H9 (cell line): ENCODE measurements around the gene ZBTB45. TPM values are rescaled to one million over a fixed set of nuclear protein-coding genes. Genes with fewer than 3 reads are reported as not detected.

Experiments
- DNase-seq: peaks from one replicate; pipeline ENCODE4 v3.0.0-alpha.2; 2017
- H2AFZ ChIP-seq: one replicate; pipeline ENCODE4 v1.6.1; 2013; ENCODE audit warnings: mild to moderate bottlenecking, low read length, control low read depth, moderate library complexity
- H2AK5ac ChIP-seq: 2 replicates; pipeline ENCODE4 v1.6.1; 2013; ENCODE audit warnings: low read length, control low read depth, mixed read lengths; ENCODE audit not compliant: insufficient read length
- H2BK120ac ChIP-seq: one replicate; pipeline ENCODE4 v1.6.1; 2013; ENCODE audit warnings: low read depth, mild to moderate bottlenecking, low read length, control low read depth, inconsistent platforms; ENCODE audit not compliant: poor library complexity, severe bottlenecking
- H2BK12ac ChIP-seq: 2 replicates; pipeline ENCODE4 v1.6.1; 2013; ENCODE audit warnings: low read length, control low read depth, mixed read lengths, low read depth; ENCODE audit not compliant: insufficient read length
- H2BK15ac ChIP-seq: 2 replicates; pipeline ENCODE4 v1.6.1; 2013; ENCODE audit warnings: low read depth, low read length, control low read depth
- H2BK20ac ChIP-seq: one replicate; pipeline ENCODE4 v1.6.1; 2013; ENCODE audit warnings: low read depth, mild to moderate bottlenecking, low read length, control low read depth, inconsistent platforms; ENCODE audit not compliant: poor library complexity, severe bottlenecking
- H2BK5ac ChIP-seq: 2 replicates; pipeline ENCODE4 v1.6.1; 2013; ENCODE audit warnings: low read length, control low read depth, mixed read lengths; ENCODE audit not compliant: insufficient read length
- H3K14ac ChIP-seq: 2 replicates; pipeline ENCODE4 v1.6.1; 2013; ENCODE audit warnings: low read length, control low read depth; ENCODE audit not compliant: insufficient read depth
- H3K18ac ChIP-seq: 2 replicates; pipeline ENCODE4 v1.6.1; 2013; ENCODE audit warnings: low read depth, mild to moderate bottlenecking, mixed read lengths, low read length, control low read depth; ENCODE audit not compliant: insufficient read length
- H3K23ac ChIP-seq: 2 replicates; pipeline ENCODE4 v1.6.1; 2013; ENCODE audit warnings: low read length, control low read depth, mixed read lengths, low read depth; ENCODE audit not compliant: insufficient read length
- H3K23me2 ChIP-seq: 2 replicates; pipeline ENCODE4 v1.6.1; 2013; ENCODE audit warnings: low read depth, mild to moderate bottlenecking, mixed read lengths, low read length, control low read depth; ENCODE audit not compliant: insufficient read length, poor library complexity, severe bottlenecking
- H3K27ac ChIP-seq: 2 replicates; pipeline ENCODE4 v1.5.1; 2013; ENCODE audit warnings: low read length, control low read depth, mixed read lengths, low read depth; ENCODE audit not compliant: insufficient read length
- H3K27me3 ChIP-seq: 2 replicates; pipeline ENCODE4 v1.6.1; 2013; ENCODE audit warnings: low read length, control low read depth, inconsistent platforms; ENCODE audit not compliant: insufficient read depth
- H3K4ac ChIP-seq: 2 replicates; pipeline ENCODE4 v1.6.1; 2013; ENCODE audit warnings: low read depth, mild to moderate bottlenecking, control low read depth, inconsistent platforms, low read length, moderate library complexity
- H3K4me1 ChIP-seq: 2 replicates; pipeline ENCODE4 v1.6.1; 2013; ENCODE audit warnings: low read length, control low read depth, inconsistent platforms; ENCODE audit not compliant: insufficient read depth
- H3K4me2 ChIP-seq: 2 replicates; pipeline ENCODE4 v1.6.1; 2013; ENCODE audit warnings: low read length, control low read depth, mixed read lengths; ENCODE audit not compliant: insufficient read length, insufficient read depth
- H3K56ac ChIP-seq: 2 replicates; pipeline ENCODE4 v1.6.1; 2013; ENCODE audit warnings: low read depth, mild to moderate bottlenecking, mixed read lengths, low read length, control low read depth; ENCODE audit not compliant: insufficient read length
- H3K79me1 ChIP-seq: 2 replicates; pipeline ENCODE4 v1.6.1; 2013; ENCODE audit warnings: low read depth, mild to moderate bottlenecking, moderate library complexity, low read length, control low read depth, inconsistent platforms; ENCODE audit not compliant: insufficient read depth, poor library complexity, severe bottlenecking
- H3K79me2 ChIP-seq: 2 replicates; pipeline ENCODE4 v1.6.1; 2013; ENCODE audit warnings: low read length, control low read depth, inconsistent platforms; ENCODE audit not compliant: insufficient read depth
- H3K9ac ChIP-seq: 2 replicates; pipeline ENCODE4 v1.6.1; 2013; ENCODE audit warnings: low read length, control low read depth, mixed read lengths; ENCODE audit not compliant: insufficient read length; ENCODE audit errors: extremely low read depth
- H3K9me3 ChIP-seq: one replicate; pipeline ENCODE4 v1.6.1; 2013; ENCODE audit warnings: low read depth, low read length, inconsistent platforms; ENCODE audit not compliant: control insufficient read depth
- H3T11ph ChIP-seq: one replicate; pipeline ENCODE4 v1.6.1; 2013; ENCODE audit warnings: mild to moderate bottlenecking, low read length, control low read depth, inconsistent platforms
- H4K20me1 ChIP-seq: one replicate; pipeline ENCODE4 v1.6.1; 2013; ENCODE audit not compliant: control insufficient read depth, insufficient read length, insufficient read depth
- H4K5ac ChIP-seq: 2 replicates; pipeline ENCODE4 v1.6.1; 2013; ENCODE audit warnings: low read depth, mild to moderate bottlenecking, mixed read lengths, low read length, control low read depth; ENCODE audit not compliant: insufficient read length
- H4K8ac ChIP-seq: replicated peaks from 2 replicates; pipeline ENCODE4 v1.6.1; 2013; ENCODE audit warnings: low read length, control low read depth, mixed read lengths, low read depth; ENCODE audit not compliant: insufficient read length
- H4K91ac ChIP-seq: 2 replicates; pipeline ENCODE4 v1.6.1; 2013; ENCODE audit warnings: low read depth, mild to moderate bottlenecking, moderate library complexity, mixed read lengths, low read length, control low read depth; ENCODE audit not compliant: insufficient read length
- H3K27ac Mint-ChIP-seq, 3 experiments: 2 replicates in 2 of 3; 3 replicates in 1 of 3; pipeline ENCODE4 v1.8.0; 2020 to 2021; ENCODE audit warnings: mixed read lengths in 3 of 3, mild to moderate bottlenecking in 1 of 3, moderate library complexity in 1 of 3
- H3K27me3 Mint-ChIP-seq: 2 replicates; pipeline ENCODE4 v1.8.0; 2021; ENCODE audit warnings: low read depth, mild to moderate bottlenecking, moderate library complexity, mixed read lengths
- H3K36me3 Mint-ChIP-seq, 3 experiments: 2 replicates in 2 of 3; 3 replicates in 1 of 3; pipeline ENCODE4 v1.8.0; 2020 to 2021; ENCODE audit warnings: low read depth in 3 of 3, mixed read lengths in 3 of 3; ENCODE audit not compliant: insufficient read depth in 1 of 3
- H3K4me1 Mint-ChIP-seq, 2 experiments: 2 replicates each; pipeline ENCODE4 v1.8.0; 2020; ENCODE audit warnings: mixed read lengths in 2 of 2
- H3K4me3 Mint-ChIP-seq, 2 experiments: 2 replicates in 1 of 2; 3 replicates in 1 of 2; pipeline ENCODE4 v1.8.0; 2020 to 2021; ENCODE audit warnings: mild to moderate bottlenecking in 2 of 2, mixed read lengths in 2 of 2, moderate library complexity in 1 of 2
- H3K9me3 Mint-ChIP-seq, 2 experiments: 2 replicates in 1 of 2; 3 replicates in 1 of 2; pipeline ENCODE4 v1.8.0; 2020; ENCODE audit warnings: mild to moderate bottlenecking in 2 of 2, mixed read lengths in 2 of 2, moderate library complexity in 1 of 2
- WGBS: extraction: QIAGEN DNeasy Blood & Tissue Kit; methylation state at CpG from one replicate; pipeline ENCODE4 v1.1.7; 2013; ENCODE audit warnings: missing lambda C conversion rate, low lambda C conversion rate, mixed read lengths; ENCODE audit not compliant: insufficient read length; ENCODE audit errors: extremely low coverage; 5-methylcytosine and 5-hydroxymethylcytosine counted together
- total RNA-seq: library from RNA; stranded (reverse); gene quantifications from 2 replicates; pipeline ENCODE4 v1.2.1, GENCODE V29; 2021
- TF ChIP-seq, protein P1 (sequence below): fragments of 200-600 bp; sonication (generic); conservative IDR thresholded peaks from 3 replicates; pipeline ENCODE4 v1.8.0; 2021; ENCODE audit warnings: antibody characterized with exemption, mild to moderate bottlenecking

Gene ZBTB45
- total RNA-seq, 1 experiment from 2014 or later, result 18.7 TPM

GRCh38 chr19:58474291-58474996 lies 45.2 kb downstream of the ZBTB45 start:
- no peak overlapping the region for H2BK20ac ChIP-seq
- peak overlapping the region; percentile 88 to 94; a peak in 4 of 5 replicates for H3K4me3 Mint-ChIP-seq
- no peak overlapping the region for H3K18ac ChIP-seq
- no peak for DNase-seq
- H3K14ac ChIP-seq, result no peak overlapping the region
- H3K27ac ChIP-seq, result no peak overlapping the region
- no peak overlapping the region for H2AFZ ChIP-seq
- H4K8ac ChIP-seq, result no peak overlapping the region
- no peaks in the 10 kb centered on the region for H3K4me1 ChIP-seq
- no CpG with 5 or more reads among the region's 12 CpGs for WGBS
- H3K27ac Mint-ChIP-seq, result no peak overlapping the region
- H2BK5ac ChIP-seq, result no peak overlapping the region
- peaks cover 9 to 13% of the 10 kb centered on the region in 2 experiments for H3K4me1 Mint-ChIP-seq
- no peaks in the 10 kb centered on the region for H3K79me1 ChIP-seq
- H3K4me2 ChIP-seq, result no peak overlapping the region
- TF ChIP-seq, protein P1, sequence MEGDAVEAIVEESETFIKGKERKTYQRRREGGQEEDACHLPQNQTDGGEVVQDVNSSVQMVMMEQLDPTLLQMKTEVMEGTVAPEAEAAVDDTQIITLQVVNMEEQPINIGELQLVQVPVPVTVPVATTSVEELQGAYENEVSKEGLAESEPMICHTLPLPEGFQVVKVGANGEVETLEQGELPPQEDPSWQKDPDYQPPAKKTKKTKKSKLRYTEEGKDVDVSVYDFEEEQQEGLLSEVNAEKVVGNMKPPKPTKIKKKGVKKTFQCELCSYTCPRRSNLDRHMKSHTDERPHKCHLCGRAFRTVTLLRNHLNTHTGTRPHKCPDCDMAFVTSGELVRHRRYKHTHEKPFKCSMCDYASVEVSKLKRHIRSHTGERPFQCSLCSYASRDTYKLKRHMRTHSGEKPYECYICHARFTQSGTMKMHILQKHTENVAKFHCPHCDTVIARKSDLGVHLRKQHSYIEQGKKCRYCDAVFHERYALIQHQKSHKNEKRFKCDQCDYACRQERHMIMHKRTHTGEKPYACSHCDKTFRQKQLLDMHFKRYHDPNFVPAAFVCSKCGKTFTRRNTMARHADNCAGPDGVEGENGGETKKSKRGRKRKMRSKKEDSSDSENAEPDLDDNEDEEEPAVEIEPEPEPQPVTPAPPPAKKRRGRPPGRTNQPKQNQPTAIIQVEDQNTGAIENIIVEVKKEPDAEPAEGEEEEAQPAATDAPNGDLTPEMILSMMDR, result no peak
- no peaks in the 10 kb centered on the region for H3K27me3 ChIP-seq
- no peaks in the 10 kb centered on the region for H4K20me1 ChIP-seq
- H2AK5ac ChIP-seq, result no peak overlapping the region
- H3K56ac ChIP-seq, result no peak overlapping the region
- no peaks in the 10 kb centered on the region; the same call in 1 of the 2 replicates for H3K27me3 Mint-ChIP-seq
- H2BK12ac ChIP-seq, result no peak overlapping the region
- H4K5ac ChIP-seq, result no peak overlapping the region
- no peak overlapping the region for H3T11ph ChIP-seq
- H3K4ac ChIP-seq, result no peak overlapping the region
- no peaks in the 10 kb centered on the region for H3K9me3 Mint-ChIP-seq
- H2BK15ac ChIP-seq, result no peak overlapping the region
- no peaks in the 10 kb centered on the region for H3K79me2 ChIP-seq
- H3K36me3 Mint-ChIP-seq, result peaks cover 2 to 25% (median 4%) of the 10 kb centered on the region in 3 experiments; a peak in 6 of 7 replicates
- H4K91ac ChIP-seq, result no peak overlapping the region
- H3K23ac ChIP-seq, result no peak overlapping the region
- H3K9me3 ChIP-seq, result no peaks in the 10 kb centered on the region
- no peak overlapping the region for H2BK120ac ChIP-seq
- no peak overlapping the region for H3K9ac ChIP-seq
- peaks cover 7% of the 10 kb centered on the region for H3K23me2 ChIP-seq
